ENCODE results near the gene POLR2J.
"Not testable (repeated sequence)": the region's sequence is repeated elsewhere in the genome, so short reads cannot be mapped to it uniquely, and the experiment has no call there.

Gene POLR2J

DNA sequence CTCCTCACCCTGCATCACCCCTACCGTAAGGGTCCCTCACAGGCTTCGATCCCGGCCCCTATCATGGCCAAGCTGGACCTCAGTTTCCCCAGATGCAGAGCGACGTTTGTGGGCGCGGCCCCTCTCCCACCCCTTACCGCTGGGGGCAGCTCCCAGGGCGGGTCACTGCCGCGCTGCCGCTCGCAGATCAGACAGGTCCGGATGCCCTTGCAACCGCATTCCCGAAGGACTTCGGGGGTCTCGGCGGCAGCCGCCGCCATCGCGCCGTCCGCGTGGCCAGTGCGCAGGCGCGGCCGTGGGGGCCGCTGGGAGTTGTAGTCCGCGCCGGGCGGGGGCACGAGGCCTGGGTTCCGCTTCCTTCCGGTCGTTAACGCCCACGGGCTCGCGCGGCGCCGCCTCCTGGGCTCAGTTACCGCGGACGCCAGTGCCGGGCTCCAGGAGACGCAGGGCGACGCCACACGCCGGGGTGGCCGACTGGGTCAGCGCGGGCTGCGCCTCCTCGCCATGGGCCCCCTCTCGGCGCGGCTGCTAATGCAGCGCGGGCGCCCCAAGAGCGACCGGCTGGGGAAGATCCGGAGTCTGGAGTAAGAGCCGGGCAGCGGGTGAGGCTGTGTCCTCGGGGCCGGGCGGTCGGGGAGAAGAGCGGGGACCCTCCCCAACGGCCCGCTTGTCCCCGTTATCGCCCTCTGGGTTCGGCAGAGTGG is 14.0 kb downstream of the POLR2J start, which contains the start of the genes ALKBH4 and LRWD1:
Gene ALKBH4 (minus strand): TSS at position 287 of the 704 bp plus-strand sequence. CDS start 27 bp downstream, at position 260.
Gene LRWD1 (plus strand): TSS at position 408 of the 704 bp plus-strand sequence. CDS start 97 bp downstream, at position 505.
- DNase-seq = peak; percentile 92

- peak; percentile 21 for DNase-seq
Measured at GRCh38 chr7:102463841-102464576, 14.7 kb downstream of the POLR2J start.

GRCh38 chr7:102460467-102460866 is 18.3 kb downstream of the POLR2J start:
- DNase-seq = no peak

DNA sequence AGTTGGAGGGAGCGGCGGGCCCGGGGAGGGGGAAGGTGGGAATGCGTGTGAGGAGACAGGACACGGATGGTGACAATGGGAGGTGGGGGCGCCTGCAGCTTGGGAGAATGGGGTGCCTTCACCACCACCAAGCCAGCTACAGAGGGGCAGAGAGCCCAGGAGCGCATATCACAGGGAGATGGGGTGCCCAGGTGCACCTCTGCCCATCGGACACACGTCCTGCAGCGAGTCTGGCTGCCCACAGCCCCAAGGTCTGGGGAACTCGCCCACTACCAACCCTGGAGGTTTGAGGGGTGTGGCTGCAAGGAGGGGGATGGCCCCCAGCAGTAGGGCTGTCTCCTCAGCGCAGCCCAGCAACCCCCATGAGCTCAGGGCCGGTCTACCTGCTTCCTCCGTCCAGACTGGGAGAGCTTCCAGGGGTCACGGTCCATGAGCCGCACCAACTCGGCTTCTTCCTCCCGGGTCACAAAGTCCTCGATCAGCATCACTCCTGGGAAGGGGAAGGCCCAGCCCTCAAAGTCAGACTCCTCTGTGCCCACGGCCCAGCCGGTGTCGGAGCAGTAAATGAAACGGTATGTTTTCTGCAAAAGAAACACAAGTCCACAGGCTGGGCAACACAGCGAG is 19.4 kb downstream of the POLR2J start:
- no peak for DNase-seq

DNA sequence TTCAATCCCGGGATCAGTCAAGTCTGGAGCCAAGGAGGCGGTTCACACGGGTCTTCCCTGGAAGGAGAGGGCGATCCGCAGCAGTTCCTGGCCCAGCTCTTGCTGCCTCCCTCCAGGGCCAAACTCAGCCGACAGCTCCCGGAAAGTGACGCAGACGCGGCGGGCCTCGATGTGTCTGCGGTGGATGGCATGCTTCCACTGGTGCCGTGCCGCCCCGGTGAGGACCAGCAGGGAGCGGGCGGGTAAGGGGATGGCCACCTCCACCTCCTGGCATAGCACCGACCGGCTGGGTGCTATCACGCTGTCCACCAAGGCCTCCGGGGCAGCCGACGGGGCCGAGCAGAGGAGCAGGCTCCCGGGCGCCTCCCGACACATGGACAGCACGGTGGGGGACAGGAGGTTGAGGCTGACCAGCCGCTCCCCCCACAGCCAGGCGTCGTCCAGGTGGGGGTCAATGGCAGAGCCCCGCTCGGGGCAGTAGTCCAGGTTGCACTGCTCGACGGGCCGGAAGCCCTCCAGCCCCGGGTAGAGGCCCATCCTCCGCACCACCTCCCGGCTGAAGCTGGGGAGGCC is 21.3 kb downstream of the POLR2J start:
- DNase-seq = no peak

- no peak for DNase-seq
Measured at GRCh38 chr7:102456327-102456726, 22.4 kb downstream of the POLR2J start.

DNA sequence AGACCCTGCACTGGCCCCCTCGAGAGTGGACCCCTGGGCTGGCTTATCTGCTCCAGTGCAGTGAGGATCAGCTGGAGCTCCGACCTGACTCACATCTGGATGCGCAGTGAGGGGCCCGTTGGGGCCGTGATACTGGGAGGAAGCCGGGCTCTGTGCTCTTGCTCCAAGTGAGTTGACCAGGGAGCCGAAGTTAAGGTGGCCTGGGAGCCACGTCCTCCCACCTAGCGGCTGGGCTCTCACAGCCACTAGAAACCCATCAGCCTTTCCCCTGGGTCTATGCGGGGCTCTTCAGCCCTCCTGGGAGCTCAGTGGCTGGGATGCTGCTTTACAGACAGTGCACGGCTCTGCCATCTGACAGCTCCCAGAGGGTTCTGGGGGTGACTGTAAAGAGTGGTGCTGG is 23.1 kb downstream of the POLR2J start:
- DNase-seq = no peak

- DNase-seq = not testable (repeated sequence)
Measured at GRCh38 chr7:102454932-102455331, 23.8 kb downstream of the POLR2J start.

DNA sequence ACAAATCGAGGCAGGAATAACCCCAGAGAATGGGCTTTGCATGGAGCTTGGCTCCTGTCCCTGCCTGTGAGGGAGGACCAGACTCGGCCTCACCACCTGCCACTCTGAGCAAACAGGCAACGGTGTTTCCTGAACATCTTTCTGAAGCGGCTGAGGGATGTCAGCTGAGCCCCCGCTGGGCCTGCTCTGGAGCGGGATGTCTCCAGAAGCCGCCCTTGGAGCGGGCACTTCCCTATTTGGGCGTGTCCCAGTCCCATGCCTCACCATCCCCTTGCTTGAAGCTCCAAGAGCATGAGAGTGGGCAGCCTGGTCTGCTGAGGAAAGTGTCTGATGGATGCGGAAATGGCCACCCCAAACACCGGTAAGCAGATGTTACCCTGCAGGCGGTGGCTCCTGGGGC is 24.3 kb downstream of the POLR2J start:
- DNase-seq = no peak

DNA sequence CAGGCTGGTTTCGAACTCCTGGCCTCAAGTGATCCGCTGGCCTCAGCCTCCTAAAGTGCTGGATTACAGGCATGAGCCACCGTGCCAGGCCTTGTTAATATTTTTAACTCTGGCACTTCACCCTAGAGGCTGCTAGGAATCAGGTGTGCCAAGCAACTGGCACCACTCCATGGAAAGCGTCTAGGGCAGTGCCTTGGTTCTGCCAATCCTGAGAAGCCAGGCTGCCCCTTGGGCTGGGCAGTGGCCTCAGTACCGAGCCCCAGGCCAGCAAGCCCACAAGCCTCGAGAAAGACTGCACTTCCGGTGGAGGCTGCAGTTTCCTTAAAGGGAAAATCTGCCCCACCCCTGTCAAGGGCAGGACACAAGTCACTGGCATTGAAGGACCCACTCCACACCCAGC is 25.4 kb downstream of the POLR2J start:
- no peak for DNase-seq

GRCh38 chr7:102452451-102452850 is 26.3 kb downstream of the POLR2J start:
- DNase-seq = no peak

DNA sequence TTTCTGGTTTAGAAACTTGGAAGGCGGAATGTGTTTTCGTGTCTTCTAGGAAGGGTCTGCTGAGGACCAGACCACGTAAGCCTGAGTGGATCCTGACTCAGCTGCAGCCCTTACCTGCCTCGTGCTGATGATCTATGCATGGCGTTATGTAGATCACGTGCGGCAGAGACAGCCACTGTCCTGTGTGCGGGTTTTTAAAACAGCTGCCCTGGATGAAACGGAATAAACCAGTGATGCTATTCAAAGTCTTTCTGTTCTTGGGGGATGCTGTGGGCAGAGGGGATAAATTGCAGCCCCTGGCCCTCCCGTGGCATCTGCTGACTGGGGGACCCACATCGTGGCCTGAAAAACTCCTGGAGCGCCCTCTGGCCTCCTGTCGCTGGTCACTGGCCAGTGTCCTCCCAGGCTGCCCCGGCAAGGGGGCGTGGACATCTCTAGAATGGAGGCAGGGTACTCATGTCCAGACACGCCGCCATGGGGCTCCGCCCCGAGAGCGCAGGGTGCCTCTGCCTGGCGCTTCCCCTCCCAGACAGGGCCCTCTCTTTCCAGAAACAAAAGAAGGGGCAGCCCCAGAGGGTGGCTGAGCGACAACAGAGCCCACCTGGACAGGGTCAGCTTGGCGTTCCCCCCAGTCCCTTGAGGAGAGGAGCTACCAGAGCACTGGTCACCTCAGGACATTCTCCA is 27.2 kb downstream of the POLR2J start:
- DNase-seq = peak; percentile 41

DNA sequence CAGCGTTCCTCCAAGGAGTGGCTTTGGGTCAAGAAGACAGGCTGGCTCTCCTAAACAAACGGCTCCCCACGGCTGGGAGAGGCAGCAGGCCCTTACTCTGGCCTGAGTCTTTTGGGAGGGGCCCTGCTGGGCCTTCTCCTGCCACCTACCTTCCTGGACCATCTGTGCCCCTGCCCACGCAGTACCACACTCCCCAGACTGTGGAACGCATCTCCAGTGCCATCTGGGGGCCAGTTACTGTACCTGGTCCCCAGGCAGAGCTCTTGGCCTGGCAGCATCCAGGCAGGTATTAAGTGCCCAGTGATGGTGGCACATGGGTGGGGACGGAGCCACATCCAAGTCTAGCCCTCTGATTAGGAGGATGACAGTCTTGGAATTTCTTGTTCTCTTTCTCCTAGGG is 28.5 kb downstream of the POLR2J start:
- DNase-seq = no peak

- DNase-seq = no peak
Measured at GRCh38 chr7:102449136-102449535, 29.6 kb downstream of the POLR2J start.

- no peak for DNase-seq
Measured at GRCh38 chr7:102447311-102447710, 31.4 kb downstream of the POLR2J start.

- no peak for DNase-seq
Measured at GRCh38 chr7:102446387-102447156, 32.1 kb downstream of the POLR2J start.

GRCh38 chr7:102445674-102446071 is 33.0 kb downstream of the POLR2J start:
- no peak for DNase-seq

DNA sequence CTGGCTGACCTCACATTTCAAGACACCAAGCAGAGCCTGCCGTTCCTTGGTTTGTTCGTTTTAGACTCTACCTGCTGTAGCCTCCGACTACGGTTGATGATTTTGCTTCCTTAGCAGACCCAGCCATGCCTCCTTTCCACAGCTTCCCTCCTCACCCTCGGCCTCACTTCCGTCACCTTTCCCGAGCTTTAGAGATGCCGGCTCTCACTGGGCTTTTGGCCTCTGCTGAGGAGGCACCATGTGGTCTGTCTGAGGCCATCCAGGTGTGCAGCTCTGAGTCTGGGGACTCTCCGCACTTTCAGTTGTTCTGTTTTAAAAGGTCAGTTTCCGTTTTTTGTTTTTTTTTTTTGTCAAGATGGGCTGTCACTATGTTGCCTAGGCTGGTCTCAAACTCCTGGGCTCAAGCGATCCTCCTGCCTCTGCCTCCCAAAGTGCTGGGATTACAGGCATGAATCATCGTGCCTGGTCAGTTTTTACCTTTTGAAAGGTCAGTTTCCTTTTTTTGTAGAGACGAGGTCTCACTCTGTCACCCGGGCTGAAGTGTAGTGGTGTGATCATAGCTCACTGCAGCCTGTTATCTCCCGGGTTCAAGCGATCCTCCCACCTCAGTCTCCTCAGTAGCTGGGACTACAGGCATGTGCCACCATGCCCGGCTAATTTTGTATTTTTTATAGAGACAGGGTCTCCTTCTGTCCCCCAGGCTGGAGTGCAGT is 33.6 kb downstream of the POLR2J start:
- DNase-seq = no peak

DNA sequence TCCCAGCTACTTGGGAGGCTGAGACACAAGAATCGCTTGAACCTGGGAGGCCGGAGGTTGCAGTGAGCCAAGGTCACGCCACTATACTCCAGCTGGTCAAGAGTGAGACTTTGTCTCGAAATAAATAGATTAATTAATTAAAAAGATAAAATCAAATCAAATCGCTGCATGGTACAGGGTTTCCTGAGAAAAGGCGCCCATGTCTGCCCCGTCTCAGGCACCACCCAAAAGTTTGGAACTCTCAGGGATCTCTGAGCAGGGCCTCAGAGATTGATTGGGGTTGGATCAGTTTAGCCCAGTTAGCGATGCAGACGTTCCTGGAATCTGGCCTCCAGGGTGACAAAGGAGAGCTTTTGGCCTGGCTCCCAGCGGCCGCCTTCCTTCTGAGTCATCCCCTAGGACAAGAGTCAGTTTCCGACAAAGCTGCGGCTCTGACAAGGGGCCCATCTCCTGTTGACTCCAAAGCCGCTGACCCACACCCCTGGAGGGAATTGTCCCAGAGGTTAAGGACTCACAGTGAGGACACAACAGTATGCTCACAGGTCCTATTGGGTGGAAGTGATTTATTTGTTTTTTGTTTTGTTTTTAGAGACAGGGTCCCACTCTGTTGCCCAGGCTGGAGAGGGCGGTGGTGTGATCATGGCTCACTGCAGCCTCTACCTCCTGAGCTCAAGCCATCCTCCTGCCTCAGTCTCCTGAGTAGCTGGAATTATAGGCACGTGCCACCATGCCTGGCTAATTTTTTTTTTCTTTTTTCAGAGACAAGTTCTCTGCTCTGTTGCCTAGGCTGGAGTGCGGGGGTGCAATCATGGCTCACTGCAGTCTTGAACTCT is 38.5 kb downstream of the POLR2J start:
- peak; percentile 89 for DNase-seq

GRCh38 chr7:102436118-102436517 is 42.6 kb downstream of the POLR2J start:
- DNase-seq = no peak
